ENCODE measurements around the gene CFDP1.

DNA sequence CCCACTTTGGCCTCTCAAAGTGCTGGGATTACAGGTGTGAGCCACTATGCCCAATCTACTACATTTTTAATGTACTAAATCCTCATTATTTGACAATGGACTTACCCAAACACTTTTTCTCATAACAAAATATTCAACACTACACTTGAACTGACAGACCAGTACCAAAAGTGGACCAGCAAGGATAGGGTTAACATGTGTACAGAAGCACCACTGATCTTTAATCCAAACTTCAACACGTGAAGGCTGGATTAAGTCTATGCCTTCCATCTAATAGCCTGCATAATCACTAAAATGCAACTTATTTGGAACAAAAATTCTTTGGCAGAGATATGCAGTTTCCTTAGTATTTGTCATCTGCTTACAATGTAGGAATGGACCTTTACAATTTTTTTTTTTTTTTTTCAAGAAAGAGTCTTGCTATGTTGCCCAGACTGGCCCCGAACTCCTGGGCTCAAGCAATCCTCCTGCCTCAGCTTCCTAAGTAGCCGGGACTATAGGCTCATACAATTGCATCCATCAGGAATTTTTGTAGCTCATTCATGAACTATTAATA, 121.8 kb downstream of the CFDP1 start:
- TF ChIP-seq YY1 (IDR thresholded peaks at IDR 0.05; ENCODE audit: low read depth) (no peak), TAF1 (IDR thresholded peaks at IDR 0.05; ENCODE audit: low read depth) (no peak), TEAD4 (IDR thresholded peaks at IDR 0.05) (no peak)
- TF ChIP-seq, protein P1, sequence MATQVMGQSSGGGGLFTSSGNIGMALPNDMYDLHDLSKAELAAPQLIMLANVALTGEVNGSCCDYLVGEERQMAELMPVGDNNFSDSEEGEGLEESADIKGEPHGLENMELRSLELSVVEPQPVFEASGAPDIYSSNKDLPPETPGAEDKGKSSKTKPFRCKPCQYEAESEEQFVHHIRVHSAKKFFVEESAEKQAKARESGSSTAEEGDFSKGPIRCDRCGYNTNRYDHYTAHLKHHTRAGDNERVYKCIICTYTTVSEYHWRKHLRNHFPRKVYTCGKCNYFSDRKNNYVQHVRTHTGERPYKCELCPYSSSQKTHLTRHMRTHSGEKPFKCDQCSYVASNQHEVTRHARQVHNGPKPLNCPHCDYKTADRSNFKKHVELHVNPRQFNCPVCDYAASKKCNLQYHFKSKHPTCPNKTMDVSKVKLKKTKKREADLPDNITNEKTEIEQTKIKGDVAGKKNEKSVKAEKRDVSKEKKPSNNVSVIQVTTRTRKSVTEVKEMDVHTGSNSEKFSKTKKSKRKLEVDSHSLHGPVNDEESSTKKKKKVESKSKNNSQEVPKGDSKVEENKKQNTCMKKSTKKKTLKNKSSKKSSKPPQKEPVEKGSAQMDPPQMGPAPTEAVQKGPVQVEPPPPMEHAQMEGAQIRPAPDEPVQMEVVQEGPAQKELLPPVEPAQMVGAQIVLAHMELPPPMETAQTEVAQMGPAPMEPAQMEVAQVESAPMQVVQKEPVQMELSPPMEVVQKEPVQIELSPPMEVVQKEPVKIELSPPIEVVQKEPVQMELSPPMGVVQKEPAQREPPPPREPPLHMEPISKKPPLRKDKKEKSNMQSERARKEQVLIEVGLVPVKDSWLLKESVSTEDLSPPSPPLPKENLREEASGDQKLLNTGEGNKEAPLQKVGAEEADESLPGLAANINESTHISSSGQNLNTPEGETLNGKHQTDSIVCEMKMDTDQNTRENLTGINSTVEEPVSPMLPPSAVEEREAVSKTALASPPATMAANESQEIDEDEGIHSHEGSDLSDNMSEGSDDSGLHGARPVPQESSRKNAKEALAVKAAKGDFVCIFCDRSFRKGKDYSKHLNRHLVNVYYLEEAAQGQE (IDR thresholded peaks at IDR 0.05; ENCODE audit: low read depth): no peak
